ENCODE measurements around the gene RBBP8NL. TPM values are rescaled to one million over a fixed set of nuclear protein-coding genes. Genes with fewer than 3 reads are reported as not detected.

The RBBP8NL gene
- total and polyA plus RNA-seq, 9 of the 15 experiments (the other 6 are each of a cell fraction or from before 2014, with no cell fraction given): not detected

DNA sequence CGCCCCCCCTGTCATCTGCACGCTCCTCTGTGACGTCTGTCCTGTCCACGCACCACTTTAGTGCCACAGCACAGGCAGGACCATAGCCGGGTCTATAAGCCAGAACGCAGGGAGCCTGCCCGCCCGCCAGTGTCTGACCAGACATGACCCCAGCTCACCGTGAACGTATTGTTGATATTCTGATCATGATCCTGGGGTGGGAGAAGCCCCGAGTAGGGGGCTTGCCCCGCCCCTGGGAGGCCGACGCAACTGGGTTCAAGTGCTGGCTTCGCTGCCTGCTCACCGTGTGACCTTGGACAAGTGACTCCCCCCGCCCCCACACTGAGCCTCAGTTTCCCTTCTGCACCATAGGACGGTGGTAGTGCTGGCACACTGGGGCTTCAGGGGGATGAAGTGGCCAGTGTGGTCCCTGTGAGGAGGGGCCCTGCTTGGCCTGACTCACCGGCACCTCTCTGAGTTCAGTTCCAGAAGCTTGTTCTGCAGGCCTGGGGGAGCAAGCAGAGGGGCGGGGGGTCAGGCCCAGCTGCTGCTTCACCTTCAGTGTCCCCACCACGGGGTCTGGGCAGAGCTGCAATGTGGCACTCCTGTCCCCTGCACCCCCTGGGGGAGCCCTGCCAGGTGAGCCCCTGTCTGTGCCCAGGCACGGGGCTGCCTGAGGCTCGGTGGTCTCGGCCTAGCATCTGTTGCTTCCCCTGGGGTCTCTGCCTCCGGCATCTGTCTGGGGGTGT lies 9.2 kb downstream of the RBBP8NL start:
- no peak for FAIRE-seq
- WGBS (ENCODE audit: insufficient coverage, low coverage, missing lambda C conversion rate): 12% methylated on average over 23 of the region's 25 CpGs

More for the DNA sequence above, 9.2 kb downstream of the RBBP8NL start:
- intact Hi-C loops (cut with micrococcal nuclease) (no loop called here), in situ Hi-C loops (cut with MboI) (loop anchor here (5.0 to 10.0 kb wide), 2 partner anchors 74 to 197 kb away; no protein-coding TSS in a partner anchor)
- Histone ChIP-seq H3K9me1 (ENCODE audit: control insufficient read depth, insufficient read depth, low read length) (peaks cover 3% of the 10 kb centered on the region), H4K20me1 (replicated peaks; ENCODE audit: control insufficient read depth, insufficient read depth, low read length) (0 out of 2 replicates have a peak, but pooled peaks cover 10% of the 10 kb centered on the region), H3K4me3 (no peak overlapping the region), H3K4me2 (ENCODE audit: insufficient read depth, low read length) (no peak overlapping the region), H3K27ac (ENCODE audit: extremely low read depth, low read depth, low read length) (no peak overlapping the region), H2AFZ (ENCODE audit: low read depth, low read length) (no peak overlapping the region), H3K4me1 (replicated peaks in 1 of 2; ENCODE audit: control insufficient read depth in 2 of 2, insufficient read depth in 2 of 2, low read length in 2 of 2) (peaks cover 8 to 89% of the 10 kb centered on the region in 2 experiments; a peak in 4 of 5 replicates), H3K36me3 (ENCODE audit: control insufficient read depth, insufficient read depth, low read length) (no peaks in the 10 kb centered on the region), H3K79me2 (ENCODE audit: control insufficient read depth, insufficient read depth, low read length) (no peaks in the 10 kb centered on the region), H3K27me3 (ENCODE audit: control insufficient read depth in 2 of 2, insufficient read depth in 2 of 2, low read length in 2 of 2) (peaks cover 10 to 40% of the 10 kb centered on the region in 2 experiments; a peak in 4 of 5 replicates), H3K9me3 (replicated peaks; ENCODE audit: control insufficient read depth, insufficient read depth, low read depth, low read length) (no peaks in the 10 kb centered on the region), H3K9ac (ENCODE audit: insufficient read depth in 1 of 2, low read depth in 2 of 2, low read length in 2 of 2) (peak overlapping the region in 1 of 2 experiments; percentile 8; a peak in 2 of 4 replicates)
- ATAC-seq (no peak), DNase-seq (ENCODE audit: extremely low read depth in 1 of 4, low spot score in 3 of 4) (no peak)
- BruUV-seq (replicated peaks): no TSS peak
- no peak for TF ChIP-seq ZNF23 (CRISPR knock-in tag; IDR thresholded peaks at IDR 0.05)
- no peak for TF ChIP-seq BRD9 (IDR thresholded peaks at IDR 0.05; ENCODE audit: low read depth, partially characterized antibody)
- peak; percentile 35; the same call in 1 of the 2 replicates for TF ChIP-seq EGR1 (conservative IDR thresholded peaks at IDR 0.05)
- TF ChIP-seq, protein P1, sequence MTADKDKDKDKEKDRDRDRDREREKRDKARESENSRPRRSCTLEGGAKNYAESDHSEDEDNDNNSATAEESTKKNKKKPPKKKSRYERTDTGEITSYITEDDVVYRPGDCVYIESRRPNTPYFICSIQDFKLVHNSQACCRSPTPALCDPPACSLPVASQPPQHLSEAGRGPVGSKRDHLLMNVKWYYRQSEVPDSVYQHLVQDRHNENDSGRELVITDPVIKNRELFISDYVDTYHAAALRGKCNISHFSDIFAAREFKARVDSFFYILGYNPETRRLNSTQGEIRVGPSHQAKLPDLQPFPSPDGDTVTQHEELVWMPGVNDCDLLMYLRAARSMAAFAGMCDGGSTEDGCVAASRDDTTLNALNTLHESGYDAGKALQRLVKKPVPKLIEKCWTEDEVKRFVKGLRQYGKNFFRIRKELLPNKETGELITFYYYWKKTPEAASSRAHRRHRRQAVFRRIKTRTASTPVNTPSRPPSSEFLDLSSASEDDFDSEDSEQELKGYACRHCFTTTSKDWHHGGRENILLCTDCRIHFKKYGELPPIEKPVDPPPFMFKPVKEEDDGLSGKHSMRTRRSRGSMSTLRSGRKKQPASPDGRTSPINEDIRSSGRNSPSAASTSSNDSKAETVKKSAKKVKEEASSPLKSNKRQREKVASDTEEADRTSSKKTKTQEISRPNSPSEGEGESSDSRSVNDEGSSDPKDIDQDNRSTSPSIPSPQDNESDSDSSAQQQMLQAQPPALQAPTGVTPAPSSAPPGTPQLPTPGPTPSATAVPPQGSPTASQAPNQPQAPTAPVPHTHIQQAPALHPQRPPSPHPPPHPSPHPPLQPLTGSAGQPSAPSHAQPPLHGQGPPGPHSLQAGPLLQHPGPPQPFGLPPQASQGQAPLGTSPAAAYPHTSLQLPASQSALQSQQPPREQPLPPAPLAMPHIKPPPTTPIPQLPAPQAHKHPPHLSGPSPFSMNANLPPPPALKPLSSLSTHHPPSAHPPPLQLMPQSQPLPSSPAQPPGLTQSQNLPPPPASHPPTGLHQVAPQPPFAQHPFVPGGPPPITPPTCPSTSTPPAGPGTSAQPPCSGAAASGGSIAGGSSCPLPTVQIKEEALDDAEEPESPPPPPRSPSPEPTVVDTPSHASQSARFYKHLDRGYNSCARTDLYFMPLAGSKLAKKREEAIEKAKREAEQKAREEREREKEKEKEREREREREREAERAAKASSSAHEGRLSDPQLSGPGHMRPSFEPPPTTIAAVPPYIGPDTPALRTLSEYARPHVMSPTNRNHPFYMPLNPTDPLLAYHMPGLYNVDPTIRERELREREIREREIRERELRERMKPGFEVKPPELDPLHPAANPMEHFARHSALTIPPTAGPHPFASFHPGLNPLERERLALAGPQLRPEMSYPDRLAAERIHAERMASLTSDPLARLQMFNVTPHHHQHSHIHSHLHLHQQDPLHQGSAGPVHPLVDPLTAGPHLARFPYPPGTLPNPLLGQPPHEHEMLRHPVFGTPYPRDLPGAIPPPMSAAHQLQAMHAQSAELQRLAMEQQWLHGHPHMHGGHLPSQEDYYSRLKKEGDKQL (CRISPR knock-in tag; IDR thresholded peaks at IDR 0.05; ENCODE audit: borderline replicate concordance): 0 out of 2 replicates have a peak, but pooled peaks have one; percentile 27
- TF ChIP-seq U2AF1 (optimal IDR thresholded peaks at IDR 0.05; ENCODE audit: low read depth, low read length): no peak
- TF ChIP-seq, protein P2, sequence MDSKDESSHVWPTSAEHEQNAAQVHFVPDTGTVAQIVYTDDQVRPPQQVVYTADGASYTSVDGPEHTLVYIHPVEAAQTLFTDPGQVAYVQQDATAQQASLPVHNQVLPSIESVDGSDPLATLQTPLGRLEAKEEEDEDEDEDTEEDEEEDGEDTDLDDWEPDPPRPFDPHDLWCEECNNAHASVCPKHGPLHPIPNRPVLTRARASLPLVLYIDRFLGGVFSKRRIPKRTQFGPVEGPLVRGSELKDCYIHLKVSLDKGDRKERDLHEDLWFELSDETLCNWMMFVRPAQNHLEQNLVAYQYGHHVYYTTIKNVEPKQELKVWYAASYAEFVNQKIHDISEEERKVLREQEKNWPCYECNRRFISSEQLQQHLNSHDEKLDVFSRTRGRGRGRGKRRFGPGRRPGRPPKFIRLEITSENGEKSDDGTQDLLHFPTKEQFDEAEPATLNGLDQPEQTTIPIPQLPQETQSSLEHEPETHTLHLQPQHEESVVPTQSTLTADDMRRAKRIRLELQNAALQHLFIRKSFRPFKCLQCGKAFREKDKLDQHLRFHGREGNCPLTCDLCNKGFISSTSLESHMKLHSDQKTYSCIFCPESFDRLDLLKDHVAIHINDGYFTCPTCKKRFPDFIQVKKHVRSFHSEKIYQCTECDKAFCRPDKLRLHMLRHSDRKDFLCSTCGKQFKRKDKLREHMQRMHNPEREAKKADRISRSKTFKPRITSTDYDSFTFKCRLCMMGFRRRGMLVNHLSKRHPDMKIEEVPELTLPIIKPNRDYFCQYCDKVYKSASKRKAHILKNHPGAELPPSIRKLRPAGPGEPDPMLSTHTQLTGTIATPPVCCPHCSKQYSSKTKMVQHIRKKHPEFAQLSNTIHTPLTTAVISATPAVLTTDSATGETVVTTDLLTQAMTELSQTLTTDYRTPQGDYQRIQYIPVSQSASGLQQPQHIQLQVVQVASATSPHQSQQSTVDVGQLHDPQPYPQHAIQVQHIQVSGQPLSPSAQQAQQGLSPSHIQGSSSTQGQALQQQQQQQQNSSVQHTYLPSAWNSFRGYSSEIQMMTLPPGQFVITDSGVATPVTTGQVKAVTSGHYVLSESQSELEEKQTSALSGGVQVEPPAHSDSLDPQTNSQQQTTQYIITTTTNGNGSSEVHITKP (IDR thresholded peaks at IDR 0.05; ENCODE audit: partially characterized antibody): no peak
- CTCF ChIA-PET (ENCODE audit: low intra/inter-chr PET ratio): no interaction called here
- POLR2A ChIA-PET: interaction anchor here (0.7 to 1.3 kb wide), 3 partner anchors 24 to 824 kb away, joined by 3 read pairs; no protein-coding TSS in a partner anchor

All from K562 (cell line).